ENCODE measurements around the gene LRP8.

LRP8 gene

GRCh38 chr1:53361541-53361961, 33.7 kb upstream of the LRP8 start:
- Histone ChIP-seq H3K4me1 (ENCODE audit: control insufficient read depth in 5 of 5, insufficient read depth in 5 of 5, low read length in 5 of 5) (peaks cover 0 to 6% (median 0%) of the 10 kb centered on the region in 5 donors), H3K9me3 (ENCODE audit: control insufficient read depth in 5 of 5, low read length in 5 of 5) (peaks cover 6 to 19% (median 9%) of the 10 kb centered on the region in 5 donors), H3K27me3 (ENCODE audit: control insufficient read depth in 5 of 5, insufficient read depth in 4 of 5, low read length in 5 of 5) (no peaks in the 10 kb centered on the region), H3K27ac (ENCODE audit: low read depth, low read length) (no peak overlapping the region), H3K9ac (ENCODE audit: low read length in 5 of 5) (no peak overlapping the region), H3K4me3 (ENCODE audit: low read depth in 1 of 5, low read length in 5 of 5) (no peak overlapping the region), H3K36me3 (ENCODE audit: control insufficient read depth in 5 of 5, insufficient read depth in 5 of 5, low read length in 5 of 5) (no peaks in the 10 kb centered on the region)

- Histone ChIP-seq H3K9me3 (ENCODE audit: control insufficient read depth in 5 of 5, low read length in 5 of 5) (peaks cover 6 to 27% (median 11%) of the 10 kb centered on the region in 5 donors), H3K36me3 (ENCODE audit: control insufficient read depth in 5 of 5, insufficient read depth in 5 of 5, low read length in 5 of 5) (no peaks in the 10 kb centered on the region), H3K4me1 (ENCODE audit: control insufficient read depth in 5 of 5, insufficient read depth in 5 of 5, low read length in 5 of 5) (peaks cover 0 to 2% (median 0%) of the 10 kb centered on the region in 5 donors), H3K4me3 (ENCODE audit: low read depth in 1 of 5, low read length in 5 of 5) (no peak overlapping the region), H3K27me3 (ENCODE audit: control insufficient read depth in 5 of 5, insufficient read depth in 4 of 5, low read length in 5 of 5) (no peaks in the 10 kb centered on the region), H3K9ac (ENCODE audit: low read length in 5 of 5) (no peak overlapping the region), H3K27ac (ENCODE audit: low read depth, low read length) (no peak overlapping the region)
Measured at GRCh38 chr1:53359934-53360276, 32.0 kb upstream of the LRP8 start.

- Histone ChIP-seq H3K4me3 (ENCODE audit: low read depth in 1 of 5, low read length in 5 of 5) (no peak overlapping the region), H3K27me3 (ENCODE audit: control insufficient read depth in 5 of 5, insufficient read depth in 4 of 5, low read length in 5 of 5) (no peaks in the 10 kb centered on the region), H3K9ac (ENCODE audit: low read length in 5 of 5) (no peak overlapping the region), H3K27ac (ENCODE audit: low read depth, low read length) (no peak overlapping the region), H3K36me3 (ENCODE audit: control insufficient read depth in 5 of 5, insufficient read depth in 5 of 5, low read length in 5 of 5) (no peaks in the 10 kb centered on the region), H3K9me3 (ENCODE audit: control insufficient read depth in 5 of 5, low read length in 5 of 5) (peaks cover 6 to 27% (median 11%) of the 10 kb centered on the region in 5 donors), H3K4me1 (ENCODE audit: control insufficient read depth in 5 of 5, insufficient read depth in 5 of 5, low read length in 5 of 5) (peaks cover 0 to 2% (median 0%) of the 10 kb centered on the region in 5 donors)
Measured at GRCh38 chr1:53359225-53359933, 31.5 kb upstream of the LRP8 start.

GRCh38 chr1:53356637-53357036, 28.8 kb upstream of the LRP8 start:
- Histone ChIP-seq H3K27ac (ENCODE audit: low read depth, low read length) (no peak overlapping the region), H3K9me3 (ENCODE audit: control insufficient read depth in 5 of 5, low read length in 5 of 5) (peaks cover 6 to 27% (median 11%) of the 10 kb centered on the region in 5 donors), H3K4me3 (ENCODE audit: low read depth in 1 of 5, low read length in 5 of 5) (no peak overlapping the region), H3K36me3 (ENCODE audit: control insufficient read depth in 5 of 5, insufficient read depth in 5 of 5, low read length in 5 of 5) (no peaks in the 10 kb centered on the region), H3K9ac (ENCODE audit: low read length in 5 of 5) (no peak overlapping the region), H3K27me3 (ENCODE audit: control insufficient read depth in 5 of 5, insufficient read depth in 4 of 5, low read length in 5 of 5) (no peaks in the 10 kb centered on the region), H3K4me1 (ENCODE audit: control insufficient read depth in 5 of 5, insufficient read depth in 5 of 5, low read length in 5 of 5) (no peaks in the 10 kb centered on the region)

- Histone ChIP-seq H3K9me3 (ENCODE audit: control insufficient read depth in 5 of 5, low read length in 5 of 5) (peaks cover 6 to 25% (median 11%) of the 10 kb centered on the region in 5 donors), H3K4me3 (ENCODE audit: low read depth in 1 of 5, low read length in 5 of 5) (no peak overlapping the region), H3K27me3 (ENCODE audit: control insufficient read depth in 5 of 5, insufficient read depth in 4 of 5, low read length in 5 of 5) (peaks cover 0 to 3% (median 0%) of the 10 kb centered on the region in 5 donors), H3K27ac (ENCODE audit: low read depth, low read length) (no peak overlapping the region), H3K4me1 (ENCODE audit: control insufficient read depth in 5 of 5, insufficient read depth in 5 of 5, low read length in 5 of 5) (no peaks in the 10 kb centered on the region), H3K9ac (ENCODE audit: low read length in 5 of 5) (no peak overlapping the region), H3K36me3 (ENCODE audit: control insufficient read depth in 5 of 5, insufficient read depth in 5 of 5, low read length in 5 of 5) (no peaks in the 10 kb centered on the region)
Measured at GRCh38 chr1:53354119-53354518, 26.2 kb upstream of the LRP8 start.

- no peak overlapping the region for H3K27ac ChIP-seq (ENCODE audit: low read depth, low read length)
- no peak overlapping the region for H3K9ac ChIP-seq (ENCODE audit: low read length in 5 of 5)
- H3K4me3 ChIP-seq (ENCODE audit: low read depth in 1 of 5, low read length in 5 of 5) = no peak overlapping the region
- peaks cover 0 to 3% (median 0%) of the 10 kb centered on the region in 5 donors for H3K27me3 ChIP-seq (ENCODE audit: control insufficient read depth in 5 of 5, insufficient read depth in 4 of 5, low read length in 5 of 5)
- H3K9me3 ChIP-seq (ENCODE audit: control insufficient read depth in 5 of 5, low read length in 5 of 5) = peaks cover 0 to 16% (median 3%) of the 10 kb centered on the region in 5 donors
- no peaks in the 10 kb centered on the region for H3K36me3 ChIP-seq (ENCODE audit: control insufficient read depth in 5 of 5, insufficient read depth in 5 of 5, low read length in 5 of 5)
- no peaks in the 10 kb centered on the region for H3K4me1 ChIP-seq (ENCODE audit: control insufficient read depth in 5 of 5, insufficient read depth in 5 of 5, low read length in 5 of 5)
Measured at GRCh38 chr1:53352561-53352960, 24.7 kb upstream of the LRP8 start.

GRCh38 chr1:53350853-53351767, 23.2 kb upstream of the LRP8 start:
- Histone ChIP-seq H3K27me3 (ENCODE audit: control insufficient read depth in 5 of 5, insufficient read depth in 4 of 5, low read length in 5 of 5) (peaks cover 0 to 3% (median 0%) of the 10 kb centered on the region in 5 donors), H3K36me3 (ENCODE audit: control insufficient read depth in 5 of 5, insufficient read depth in 5 of 5, low read length in 5 of 5) (no peaks in the 10 kb centered on the region), H3K9ac (ENCODE audit: low read length in 5 of 5) (no peak overlapping the region), H3K27ac (ENCODE audit: low read depth, low read length) (no peak overlapping the region), H3K4me3 (ENCODE audit: low read depth in 1 of 5, low read length in 5 of 5) (no peak overlapping the region), H3K9me3 (ENCODE audit: control insufficient read depth in 5 of 5, low read length in 5 of 5) (peaks cover 0 to 6% (median 0%) of the 10 kb centered on the region in 5 donors), H3K4me1 (ENCODE audit: control insufficient read depth in 5 of 5, insufficient read depth in 5 of 5, low read length in 5 of 5) (no peaks in the 10 kb centered on the region)

GRCh38 chr1:53349968-53350852, 22.3 kb upstream of the LRP8 start:
- Histone ChIP-seq H3K4me1 (ENCODE audit: control insufficient read depth in 5 of 5, insufficient read depth in 5 of 5, low read length in 5 of 5) (no peaks in the 10 kb centered on the region), H3K36me3 (ENCODE audit: control insufficient read depth in 5 of 5, insufficient read depth in 5 of 5, low read length in 5 of 5) (no peaks in the 10 kb centered on the region), H3K9ac (ENCODE audit: low read length in 5 of 5) (no peak overlapping the region), H3K4me3 (ENCODE audit: low read depth in 1 of 5, low read length in 5 of 5) (no peak overlapping the region), H3K9me3 (ENCODE audit: control insufficient read depth in 5 of 5, low read length in 5 of 5) (peaks cover 0 to 2% (median 0%) of the 10 kb centered on the region in 5 donors), H3K27ac (ENCODE audit: low read depth, low read length) (no peak overlapping the region), H3K27me3 (ENCODE audit: control insufficient read depth in 5 of 5, insufficient read depth in 4 of 5, low read length in 5 of 5) (peaks cover 0 to 3% (median 0%) of the 10 kb centered on the region in 5 donors)

GRCh38 chr1:53349369-53349835, 21.5 kb upstream of the LRP8 start:
- H3K9ac ChIP-seq (ENCODE audit: low read length in 5 of 5) = no peak overlapping the region
- no peaks in the 10 kb centered on the region for H3K36me3 ChIP-seq (ENCODE audit: control insufficient read depth in 5 of 5, insufficient read depth in 5 of 5, low read length in 5 of 5)
- H3K27me3 ChIP-seq (ENCODE audit: control insufficient read depth in 5 of 5, insufficient read depth in 4 of 5, low read length in 5 of 5) = peaks cover 0 to 3% (median 0%) of the 10 kb centered on the region in 5 donors
- H3K4me3 ChIP-seq (ENCODE audit: low read depth in 1 of 5, low read length in 5 of 5) = no peak overlapping the region
- H3K4me1 ChIP-seq (ENCODE audit: control insufficient read depth in 5 of 5, insufficient read depth in 5 of 5, low read length in 5 of 5) = no peaks in the 10 kb centered on the region
- H3K9me3 ChIP-seq (ENCODE audit: control insufficient read depth in 5 of 5, low read length in 5 of 5) = no peaks in the 10 kb centered on the region
- H3K27ac ChIP-seq (ENCODE audit: low read depth, low read length) = no peak overlapping the region

Measured in subcutaneous abdominal adipose tissue (tissue), 5 donors.